Measurements from ENCODE around the gene PRTG.

Gene PRTG

DNA sequence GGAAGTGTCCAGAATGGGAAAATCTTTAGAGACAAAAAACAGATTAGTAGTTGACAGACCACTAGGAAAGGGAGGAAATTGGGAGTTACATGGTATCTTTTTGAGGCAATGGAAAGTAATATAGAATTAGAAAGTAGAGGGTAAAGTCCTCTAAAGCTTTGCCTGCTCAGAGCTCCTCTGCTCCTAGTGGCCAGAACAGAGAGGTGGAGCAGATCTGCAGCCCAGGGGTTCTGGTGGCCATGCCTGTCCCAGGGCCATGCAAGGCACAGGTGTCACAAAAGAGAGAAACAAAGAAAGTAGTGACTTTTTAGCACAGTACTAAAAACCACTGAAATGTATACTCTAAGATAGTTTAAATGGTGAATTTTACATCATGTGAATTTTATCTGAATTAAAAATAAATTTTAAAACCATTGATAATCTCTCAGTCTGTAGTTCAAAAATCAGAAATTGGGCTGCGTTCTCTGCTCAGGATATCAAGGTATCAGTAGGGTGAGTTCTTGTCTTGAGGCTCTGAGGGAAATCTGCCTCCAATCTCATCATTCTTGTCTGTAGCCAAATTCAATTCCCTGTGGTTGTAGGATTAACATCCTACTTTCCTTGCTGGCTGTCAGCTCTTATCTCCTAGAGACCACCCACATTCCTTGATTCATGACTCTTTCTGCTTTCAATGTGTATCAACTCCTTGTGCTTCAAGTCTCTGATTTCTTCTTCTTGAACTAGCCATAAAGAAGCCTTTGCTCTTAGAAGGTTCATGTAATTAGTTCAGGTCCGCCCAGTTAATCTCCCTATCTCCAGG, 178.4 kb downstream of the PRTG start:
- DNase-seq (ENCODE audit: low read depth), result no peak

DNA sequence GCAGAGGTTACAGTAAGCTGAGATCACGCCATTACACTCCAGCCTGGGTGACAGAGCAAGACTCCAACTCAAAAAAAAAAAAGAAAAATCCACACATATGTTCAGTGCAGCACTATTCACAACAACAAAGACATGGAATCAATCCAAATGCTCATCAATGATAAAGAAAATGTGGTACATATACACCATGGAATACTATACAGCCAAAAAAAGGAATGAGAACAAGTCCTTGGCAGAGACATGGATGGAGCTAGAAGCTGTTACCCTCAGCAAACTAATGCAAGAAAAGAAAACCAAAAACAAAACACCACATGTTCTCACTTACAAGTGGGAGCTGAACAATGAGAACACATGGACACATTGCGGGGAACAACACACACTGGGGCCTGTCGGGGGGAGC, 180.4 kb downstream of the PRTG start:
- DNase-seq (ENCODE audit: low read depth), result no peak
